GM19468 (cell line): ENCODE results near the gene STARD10.

Experiments
- ATAC-seq: cut with Tn5 transposase; IDR thresholded peaks from one replicate; pipeline ENCODE4 v1.9.1; 2021; ENCODE audit warnings: mild to moderate bottlenecking, moderate library complexity, moderate number of reproducible peaks; ENCODE audit not compliant: unreplicated experiment; ENCODE audit errors: extremely low read depth

The STARD10 gene

GRCh38 chr11:72782081-72782920, 11.5 kb downstream of the STARD10 start:
- ATAC-seq: no peak

- no peak for ATAC-seq
Observed at GRCh38 chr11:72781313-72782080, 12.3 kb downstream of the STARD10 start.

GRCh38 chr11:72781063-72781312, 12.9 kb downstream of the STARD10 start:
- no peak for ATAC-seq

- ATAC-seq: no peak
Observed at GRCh38 chr11:72780296-72781062, 13.4 kb downstream of the STARD10 start.

- no peak for ATAC-seq
Observed at GRCh38 chr11:72779495-72780128, 14.2 kb downstream of the STARD10 start.

GRCh38 chr11:72778535-72779494, 15.0 kb downstream of the STARD10 start:
- no peak for ATAC-seq

GRCh38 chr11:72777755-72778278, 16.0 kb downstream of the STARD10 start:
- ATAC-seq: no peak

GRCh38 chr11:72776844-72777754, 16.7 kb downstream of the STARD10 start:
- no peak for ATAC-seq

- no peak for ATAC-seq
Observed at GRCh38 chr11:72776117-72776843, 17.6 kb downstream of the STARD10 start.

- ATAC-seq: no peak
Observed at GRCh38 chr11:72775288-72776110, 18.3 kb downstream of the STARD10 start.

GRCh38 chr11:72774499-72774898, 19.3 kb downstream of the STARD10 start:
- no peak for ATAC-seq

GRCh38 chr11:72773696-72774095, 20.2 kb downstream of the STARD10 start:
- ATAC-seq: no peak

- ATAC-seq: no peak
Observed at GRCh38 chr11:72773291-72773690, 20.6 kb downstream of the STARD10 start.

GRCh38 chr11:72772059-72772458, 21.8 kb downstream of the STARD10 start:
- no peak for ATAC-seq

- ATAC-seq: no peak
Observed at GRCh38 chr11:72771507-72771906, 22.3 kb downstream of the STARD10 start.

GRCh38 chr11:72770799-72771198, 23.0 kb downstream of the STARD10 start:
- ATAC-seq: no peak

GRCh38 chr11:72769680-72770079, 24.2 kb downstream of the STARD10 start:
- no peak for ATAC-seq
